WTC11 (cell line): ENCODE measurements around the gene PIK3IP1.

Source experiments
- NR2C2 ChIP-seq: sonication (generic); formaldehyde crosslinking; IDR thresholded peaks from 2 replicates; pipeline ENCODE4 v1.8.0; 2022; ENCODE audit warnings: mild to moderate bottlenecking, missing genetic modification reagents
- ZNF263 ChIP-seq: sonication (generic); formaldehyde crosslinking; IDR thresholded peaks from 2 replicates; pipeline ENCODE4 v1.8.1; 2022; ENCODE audit warnings: low read depth, mild to moderate bottlenecking, moderate library complexity, missing genetic modification reagents
- TF ChIP-seq, protein P1 (sequence below): fragments of 250-450 bp; sonication (Bioruptor Pico); IDR thresholded peaks from 2 replicates; pipeline ENCODE4 v1.9.0; 2021; ENCODE audit warnings: mild to moderate bottlenecking
- TF ChIP-seq, protein P2 (sequence below): fragments of 200-600 bp; IDR thresholded peaks from 2 replicates; pipeline ENCODE4 v1.8.0; 2022; ENCODE audit warnings: antibody characterized with exemption
- TF ChIP-seq, protein P3 (sequence below): sonication (generic); formaldehyde crosslinking; IDR thresholded peaks from 2 replicates; pipeline ENCODE4 v1.8.1; 2023; ENCODE audit warnings: mild to moderate bottlenecking, missing genetic modification reagents

DNA sequence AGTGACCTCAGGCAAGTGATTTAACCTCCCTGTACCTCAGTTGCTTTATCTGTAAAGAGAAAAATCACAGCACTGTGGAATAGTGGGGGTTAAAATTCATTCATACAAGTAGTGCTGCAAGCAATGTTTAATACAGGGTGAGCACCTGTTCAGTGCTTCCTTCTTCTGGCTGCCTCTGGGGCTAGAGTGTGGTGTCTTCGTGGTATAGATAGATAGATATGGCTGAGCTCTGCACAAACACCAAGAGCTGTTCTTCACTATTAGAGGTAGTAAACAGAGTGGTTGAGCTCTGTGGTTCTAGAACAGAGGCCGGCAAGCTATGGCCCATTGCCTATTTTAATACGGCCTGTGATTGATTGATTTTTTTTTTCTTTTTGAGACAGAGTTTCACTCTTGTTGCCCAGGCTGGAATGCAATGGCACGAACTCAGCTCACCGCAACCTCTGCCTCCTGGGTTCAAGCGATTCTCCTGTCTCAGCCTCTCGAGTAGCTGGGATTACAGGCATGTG, 47.3 kb downstream of the PIK3IP1 start:
- TF ChIP-seq, protein P1, sequence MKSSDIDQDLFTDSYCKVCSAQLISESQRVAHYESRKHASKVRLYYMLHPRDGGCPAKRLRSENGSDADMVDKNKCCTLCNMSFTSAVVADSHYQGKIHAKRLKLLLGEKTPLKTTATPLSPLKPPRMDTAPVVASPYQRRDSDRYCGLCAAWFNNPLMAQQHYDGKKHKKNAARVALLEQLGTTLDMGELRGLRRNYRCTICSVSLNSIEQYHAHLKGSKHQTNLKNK (CRISPR knock-in tag) = no peak
- TF ChIP-seq, protein P2, sequence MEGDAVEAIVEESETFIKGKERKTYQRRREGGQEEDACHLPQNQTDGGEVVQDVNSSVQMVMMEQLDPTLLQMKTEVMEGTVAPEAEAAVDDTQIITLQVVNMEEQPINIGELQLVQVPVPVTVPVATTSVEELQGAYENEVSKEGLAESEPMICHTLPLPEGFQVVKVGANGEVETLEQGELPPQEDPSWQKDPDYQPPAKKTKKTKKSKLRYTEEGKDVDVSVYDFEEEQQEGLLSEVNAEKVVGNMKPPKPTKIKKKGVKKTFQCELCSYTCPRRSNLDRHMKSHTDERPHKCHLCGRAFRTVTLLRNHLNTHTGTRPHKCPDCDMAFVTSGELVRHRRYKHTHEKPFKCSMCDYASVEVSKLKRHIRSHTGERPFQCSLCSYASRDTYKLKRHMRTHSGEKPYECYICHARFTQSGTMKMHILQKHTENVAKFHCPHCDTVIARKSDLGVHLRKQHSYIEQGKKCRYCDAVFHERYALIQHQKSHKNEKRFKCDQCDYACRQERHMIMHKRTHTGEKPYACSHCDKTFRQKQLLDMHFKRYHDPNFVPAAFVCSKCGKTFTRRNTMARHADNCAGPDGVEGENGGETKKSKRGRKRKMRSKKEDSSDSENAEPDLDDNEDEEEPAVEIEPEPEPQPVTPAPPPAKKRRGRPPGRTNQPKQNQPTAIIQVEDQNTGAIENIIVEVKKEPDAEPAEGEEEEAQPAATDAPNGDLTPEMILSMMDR = no peak
- TF ChIP-seq ZNF263 (CRISPR knock-in tag) (no peak), NR2C2 (CRISPR knock-in tag) (no peak)
- TF ChIP-seq, protein P3, sequence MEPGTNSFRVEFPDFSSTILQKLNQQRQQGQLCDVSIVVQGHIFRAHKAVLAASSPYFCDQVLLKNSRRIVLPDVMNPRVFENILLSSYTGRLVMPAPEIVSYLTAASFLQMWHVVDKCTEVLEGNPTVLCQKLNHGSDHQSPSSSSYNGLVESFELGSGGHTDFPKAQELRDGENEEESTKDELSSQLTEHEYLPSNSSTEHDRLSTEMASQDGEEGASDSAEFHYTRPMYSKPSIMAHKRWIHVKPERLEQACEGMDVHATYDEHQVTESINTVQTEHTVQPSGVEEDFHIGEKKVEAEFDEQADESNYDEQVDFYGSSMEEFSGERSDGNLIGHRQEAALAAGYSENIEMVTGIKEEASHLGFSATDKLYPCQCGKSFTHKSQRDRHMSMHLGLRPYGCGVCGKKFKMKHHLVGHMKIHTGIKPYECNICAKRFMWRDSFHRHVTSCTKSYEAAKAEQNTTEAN = no peak
